HG02588 (cell line): ENCODE results near the gene EPB41L3.
A peak's percentile ranks its signal among the peaks of the same experiment; 100 is the strongest.

Experiments
- ATAC-seq: cut with Tn5 transposase; IDR thresholded peaks from one replicate; pipeline ENCODE4 v1.9.1; 2021; ENCODE audit warnings: mild to moderate bottlenecking, moderate library complexity; ENCODE audit not compliant: unreplicated experiment

EPB41L3 gene

DNA sequence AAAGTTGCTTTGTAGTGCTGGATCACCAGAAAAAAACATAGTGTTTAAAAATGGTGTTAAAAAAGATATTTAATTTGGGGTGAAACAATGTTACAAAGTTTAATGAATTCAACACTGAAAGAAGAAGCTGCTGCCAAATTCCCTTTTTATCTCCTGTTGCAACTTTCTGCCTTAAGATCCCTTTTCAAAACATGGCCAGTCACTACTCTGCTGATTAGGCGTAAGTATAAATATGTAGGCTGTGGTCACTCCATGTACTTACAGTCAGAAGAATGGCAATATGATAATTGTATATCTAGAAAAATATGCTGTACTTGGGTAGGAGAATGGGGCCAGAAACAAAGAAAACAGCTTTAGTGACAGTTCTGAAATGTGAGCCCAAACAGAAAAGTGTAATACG lies 124.8 kb downstream of the EPB41L3 start:
- no peak for ATAC-seq

DNA sequence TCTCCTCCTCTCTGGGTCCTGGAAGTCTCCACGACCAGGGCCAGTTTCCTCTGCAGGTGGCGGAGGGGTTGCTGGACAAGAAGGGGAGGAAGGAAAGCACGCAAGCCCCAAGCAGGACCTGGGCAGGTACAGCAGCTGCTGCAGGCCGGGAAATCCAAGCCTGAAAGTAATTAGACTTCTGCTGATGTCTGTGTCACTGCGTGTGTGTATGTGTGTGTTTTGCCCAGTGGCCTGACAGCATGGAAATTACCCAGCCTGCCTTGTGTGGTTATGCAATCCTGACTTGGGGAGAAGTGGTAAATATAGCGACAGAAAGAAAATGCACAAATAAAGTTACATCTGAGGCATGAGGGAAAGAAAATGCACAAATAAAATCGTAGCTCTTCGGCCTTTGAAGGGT lies 126.5 kb downstream of the EPB41L3 start:
- peak; percentile 48 for ATAC-seq

DNA sequence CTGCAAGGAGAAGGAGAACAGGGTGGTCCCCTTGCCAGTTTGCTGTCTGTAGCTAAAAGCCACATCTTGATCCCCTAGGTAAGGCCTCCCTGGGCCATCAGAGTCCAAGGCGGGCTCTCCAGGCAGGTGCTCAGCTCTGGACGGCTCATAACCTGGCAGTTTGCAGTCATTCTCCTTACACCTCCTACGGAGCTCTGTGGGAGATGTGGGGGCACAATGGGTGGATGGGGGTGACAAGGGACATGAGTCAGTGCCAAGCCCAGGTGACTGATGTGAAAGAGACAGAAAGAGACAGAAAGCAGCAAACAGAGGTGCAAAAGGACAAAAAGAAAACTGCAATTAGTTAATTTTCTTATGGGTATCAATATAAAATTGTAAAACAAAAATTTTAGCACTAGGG lies 127.7 kb downstream of the EPB41L3 start:
- ATAC-seq: no peak

DNA sequence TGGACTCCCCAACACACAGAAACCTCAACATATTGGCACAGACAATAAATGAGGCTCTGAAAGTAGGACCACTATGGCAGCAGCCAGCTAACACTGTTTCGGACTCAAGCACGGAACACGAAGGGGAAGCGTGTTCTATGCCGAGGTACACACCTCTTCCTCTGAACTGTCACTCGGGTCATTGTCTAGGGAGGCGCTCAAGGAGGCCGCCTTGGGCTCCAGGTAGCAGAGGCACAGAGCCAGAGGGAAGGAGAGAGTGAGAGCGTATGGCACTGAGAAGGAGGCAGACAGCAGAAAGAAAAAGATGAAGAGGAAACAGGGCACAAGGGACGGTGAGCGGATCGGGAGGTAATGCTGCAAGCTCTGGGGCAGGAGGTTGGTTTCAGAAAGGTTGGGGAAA lies 128.1 kb downstream of the EPB41L3 start:
- ATAC-seq: no peak

DNA sequence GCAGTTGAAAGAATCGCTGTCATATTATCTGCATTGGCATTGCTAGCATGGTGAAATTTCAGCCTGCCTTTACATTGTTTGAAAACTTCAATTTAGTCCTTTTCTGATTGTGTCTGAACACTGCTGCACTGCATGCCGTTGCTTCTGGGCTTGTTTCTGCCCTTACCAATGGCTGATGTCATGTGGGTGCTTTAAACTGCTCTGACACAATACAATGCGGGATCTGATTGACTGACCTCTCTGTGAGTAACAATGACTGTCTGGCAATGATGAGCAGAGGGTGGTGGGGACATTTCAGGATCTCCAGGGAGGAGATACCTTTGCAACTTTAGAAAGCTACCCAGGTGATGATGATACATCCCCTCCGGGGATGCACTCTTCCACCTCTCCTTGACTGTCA lies 128.8 kb downstream of the EPB41L3 start:
- no peak for ATAC-seq

DNA sequence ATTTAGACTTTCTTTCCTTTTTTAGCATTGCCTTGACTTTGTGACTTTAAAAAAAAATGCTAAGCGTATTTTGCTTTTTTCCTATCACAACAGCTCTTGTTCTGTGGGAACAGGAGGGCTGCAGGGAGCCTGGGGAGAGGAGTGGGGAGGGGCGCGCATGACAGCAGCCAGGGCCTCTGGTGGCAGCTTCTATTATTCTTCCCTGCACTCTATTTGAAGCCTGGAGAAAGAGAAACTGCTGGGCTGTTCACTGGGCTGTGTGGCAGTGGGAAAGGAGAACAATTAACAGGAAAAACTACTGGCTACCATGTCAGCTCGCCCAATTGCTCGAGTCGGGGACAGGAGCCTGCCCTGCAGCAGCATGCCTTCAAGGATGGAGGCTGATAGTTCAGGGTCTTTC lies 129.3 kb downstream of the EPB41L3 start:
- ATAC-seq: no peak

DNA sequence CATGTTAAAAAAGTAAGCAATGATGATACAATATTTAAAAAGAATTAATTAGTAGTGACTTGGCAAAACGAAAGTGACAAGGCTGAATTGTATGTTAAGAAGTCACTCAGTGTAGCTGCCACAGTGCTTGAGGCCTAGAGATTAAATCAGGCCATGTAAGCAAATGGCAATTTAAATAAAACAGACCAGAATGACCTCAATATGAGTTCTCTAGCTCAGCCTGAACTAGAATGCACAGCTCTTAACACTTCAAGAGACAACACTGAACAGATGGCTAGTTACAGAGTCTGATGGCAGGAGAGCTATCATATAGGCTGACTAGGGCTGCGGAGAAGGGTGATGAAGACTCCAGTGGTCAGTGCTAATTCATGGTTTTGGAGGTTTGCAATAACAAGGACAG lies 130.3 kb downstream of the EPB41L3 start:
- ATAC-seq: no peak

DNA sequence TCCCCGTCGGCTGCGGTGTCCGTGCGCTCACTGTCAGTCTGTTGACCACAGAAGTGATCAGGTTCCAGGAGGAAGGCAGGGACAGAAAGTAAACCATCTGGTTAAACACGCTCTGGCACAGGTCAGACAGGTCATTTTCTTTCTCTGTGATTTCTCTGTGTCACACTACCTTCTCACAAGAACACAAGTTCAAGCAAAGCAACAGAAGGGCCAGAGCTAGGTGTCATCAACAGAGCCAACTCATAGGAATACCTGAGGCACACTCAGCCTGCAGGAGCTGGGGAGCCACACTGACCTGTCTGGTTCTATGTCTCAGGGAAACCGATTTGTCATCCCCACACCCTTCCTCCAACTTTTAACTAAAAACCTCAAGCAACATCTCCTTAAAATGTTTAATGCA lies 133.2 kb downstream of the EPB41L3 start:
- ATAC-seq: no peak

DNA sequence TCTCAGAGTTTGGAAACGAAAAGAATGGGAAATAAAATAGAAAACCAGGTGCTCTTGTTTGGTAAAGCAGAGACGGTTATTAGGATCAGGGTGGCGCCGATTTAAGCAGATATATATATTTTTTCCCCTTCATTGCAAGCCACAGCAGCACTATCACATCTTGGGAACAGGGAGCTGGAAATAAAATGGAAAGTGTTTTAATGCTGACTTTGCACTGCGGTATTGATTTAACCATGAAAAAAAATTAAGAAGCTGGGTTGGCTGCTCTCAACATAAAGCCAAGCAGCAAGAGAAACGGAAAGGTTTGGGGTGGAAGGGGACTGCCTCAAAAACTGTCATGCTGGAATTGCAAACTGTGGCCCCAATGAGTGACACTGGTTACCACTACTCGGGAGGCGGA lies 145.5 kb downstream of the EPB41L3 start:
- no peak for ATAC-seq

DNA sequence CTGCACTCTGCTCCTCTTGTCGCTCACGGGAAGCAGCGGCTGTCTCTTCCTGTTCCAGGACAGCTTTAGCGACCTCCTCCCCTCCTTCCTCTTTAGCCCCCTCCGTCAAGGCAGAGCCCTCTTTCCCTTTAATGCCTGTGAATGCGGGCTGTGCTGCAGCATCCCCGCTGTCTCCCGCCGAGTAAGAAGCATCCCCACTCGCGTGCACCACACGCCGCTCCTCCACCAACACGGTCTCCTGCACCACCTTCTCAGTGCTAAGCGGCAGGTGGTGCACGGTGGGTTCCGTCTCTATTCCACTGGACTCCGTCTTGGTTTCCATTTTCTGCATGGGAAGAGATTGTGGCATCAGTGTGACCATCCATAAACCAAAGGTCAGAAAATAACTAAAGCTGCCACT lies 146.7 kb downstream of the EPB41L3 start:
- no peak for ATAC-seq

DNA sequence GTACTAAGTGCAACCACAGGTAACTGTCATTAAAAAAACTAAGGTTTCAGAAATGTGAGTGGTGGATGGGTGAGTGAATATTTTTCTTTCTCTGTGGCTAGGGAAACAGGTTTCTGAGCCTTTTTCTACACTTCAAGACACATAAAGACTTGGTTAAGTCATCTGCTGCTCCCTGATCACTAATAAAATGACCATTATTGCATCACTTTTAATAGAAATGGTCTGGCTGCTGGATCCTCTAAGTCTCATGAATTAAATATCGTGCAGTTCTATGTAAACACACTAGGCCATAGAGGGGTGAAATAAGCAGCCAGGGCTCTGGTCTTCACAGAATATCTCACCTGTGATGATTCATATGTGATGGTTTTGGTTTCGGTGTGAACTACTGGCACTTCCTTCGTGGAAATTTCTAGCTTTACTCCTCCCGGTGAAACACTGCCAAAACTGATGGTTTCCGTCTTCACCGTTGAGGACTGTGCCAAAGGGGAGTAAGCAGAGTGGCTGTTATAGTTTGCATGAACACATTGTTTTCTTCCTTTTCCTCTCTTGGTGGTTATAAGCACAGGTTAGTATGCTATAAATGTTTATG lies 147.8 kb downstream of the EPB41L3 start:
- no peak for ATAC-seq

DNA sequence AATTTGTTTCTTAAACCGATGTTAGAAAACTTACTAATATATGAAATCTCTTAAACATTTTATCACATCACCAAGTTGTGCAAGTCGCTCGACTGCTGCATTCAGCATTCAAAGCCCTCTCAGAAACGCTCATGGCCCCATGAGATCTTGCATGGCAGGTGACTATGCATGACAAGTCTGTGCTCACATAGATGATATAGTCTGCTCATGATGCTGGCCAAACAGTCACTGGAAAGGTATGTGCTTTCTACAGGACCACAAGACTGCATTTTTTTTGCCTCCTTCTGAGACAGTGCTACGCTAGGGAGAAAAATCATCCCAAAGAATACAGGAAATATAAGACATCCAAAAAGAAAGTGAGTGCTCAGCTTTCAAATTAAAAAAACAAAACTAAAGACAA lies 150.0 kb downstream of the EPB41L3 start:
- ATAC-seq: no peak

DNA sequence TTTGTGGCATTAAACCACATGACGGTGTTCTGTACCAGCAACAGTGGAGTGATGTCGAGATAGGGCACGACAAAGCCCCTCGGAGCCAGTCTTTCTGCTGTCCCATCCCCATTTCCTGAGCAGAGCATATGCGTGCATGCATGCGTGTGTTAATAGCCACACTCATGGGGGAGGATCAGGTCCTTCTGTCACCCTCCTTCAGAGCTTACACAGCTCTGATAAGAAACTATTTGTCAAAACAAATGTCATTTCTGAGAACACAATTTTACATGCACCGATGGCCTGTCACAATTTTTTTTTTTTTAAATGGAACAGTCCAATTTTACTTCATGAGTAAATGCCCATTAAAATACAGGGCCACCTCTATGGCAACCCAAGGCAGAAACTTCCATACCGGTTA lies 152.4 kb downstream of the EPB41L3 start:
- ATAC-seq: no peak

DNA sequence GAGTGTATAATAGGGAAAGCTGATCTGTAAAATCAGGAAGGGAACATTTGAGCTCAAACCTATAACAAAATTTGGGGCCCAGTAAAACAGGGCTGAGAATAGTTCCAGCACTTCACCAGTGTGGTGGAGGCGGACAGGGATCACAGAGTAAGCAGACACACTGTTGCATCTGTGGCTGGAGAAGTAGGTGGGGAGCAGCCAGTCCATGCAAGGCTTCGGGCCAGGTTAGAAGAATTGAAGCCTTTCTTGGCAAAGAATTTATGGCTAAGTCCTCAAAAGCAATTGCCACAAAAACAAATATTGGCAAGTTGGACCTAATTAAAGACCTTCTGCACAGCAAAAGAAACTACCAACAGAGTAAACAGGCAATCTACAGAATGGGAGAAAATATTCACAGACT lies 154.4 kb downstream of the EPB41L3 start:
- no peak for ATAC-seq

DNA sequence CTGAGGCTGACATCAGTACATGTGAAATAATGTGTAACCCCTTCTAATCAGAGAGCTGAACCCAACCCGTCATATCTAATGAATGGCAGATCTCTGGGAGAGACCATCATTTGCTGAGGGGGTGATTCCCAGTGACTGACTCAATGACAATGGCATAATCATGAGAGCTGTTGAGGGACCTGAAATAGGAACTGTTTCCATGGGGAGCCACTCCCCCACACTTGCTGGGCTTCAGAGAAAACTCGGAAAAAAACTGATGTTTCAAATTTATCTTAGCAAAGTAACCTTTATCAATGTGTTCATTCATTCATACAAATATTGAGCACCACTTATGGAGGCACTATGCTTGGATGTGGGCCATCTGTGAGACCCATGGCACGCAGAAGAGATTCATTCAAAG lies 154.9 kb downstream of the EPB41L3 start:
- no peak for ATAC-seq

DNA sequence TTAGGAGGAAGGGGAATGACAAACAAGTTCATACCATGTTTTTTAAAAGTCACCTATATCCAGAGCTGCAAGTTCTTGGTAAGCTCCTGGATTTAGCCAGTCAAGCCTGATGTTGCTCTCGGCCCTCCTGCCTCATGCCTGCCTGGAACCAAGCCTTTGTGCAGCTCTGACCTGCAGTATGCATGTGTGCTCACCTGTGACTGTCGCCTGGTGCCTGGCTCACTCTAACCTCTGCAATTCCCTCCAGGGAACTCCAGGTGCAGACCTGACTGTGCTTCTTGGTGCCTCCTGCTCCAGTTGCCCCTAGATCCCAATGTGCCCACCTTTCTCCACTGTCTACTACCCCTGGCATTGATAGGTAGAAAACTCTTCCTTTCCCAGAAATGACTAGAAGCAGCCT lies 163.2 kb downstream of the EPB41L3 start:
- ATAC-seq: no peak

DNA sequence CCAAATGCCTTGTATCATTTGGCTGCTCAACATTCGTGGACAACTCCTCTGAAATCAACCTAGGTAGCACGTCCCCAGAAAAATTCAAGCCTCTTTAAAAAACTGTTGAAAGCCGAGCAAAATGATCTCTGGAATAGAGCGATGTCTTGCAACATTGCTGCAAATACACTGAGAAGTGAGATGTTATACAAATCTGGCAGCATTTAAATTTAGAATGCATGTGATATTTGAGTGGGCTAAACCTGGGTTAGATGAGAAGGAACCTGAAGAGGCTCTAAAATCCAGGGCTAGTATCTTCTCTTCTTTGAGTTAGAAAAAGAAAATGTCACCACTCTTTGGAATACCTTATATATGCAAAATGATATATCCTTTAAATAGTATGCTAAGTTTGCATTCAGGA lies 166.8 kb downstream of the EPB41L3 start:
- ATAC-seq: no peak

DNA sequence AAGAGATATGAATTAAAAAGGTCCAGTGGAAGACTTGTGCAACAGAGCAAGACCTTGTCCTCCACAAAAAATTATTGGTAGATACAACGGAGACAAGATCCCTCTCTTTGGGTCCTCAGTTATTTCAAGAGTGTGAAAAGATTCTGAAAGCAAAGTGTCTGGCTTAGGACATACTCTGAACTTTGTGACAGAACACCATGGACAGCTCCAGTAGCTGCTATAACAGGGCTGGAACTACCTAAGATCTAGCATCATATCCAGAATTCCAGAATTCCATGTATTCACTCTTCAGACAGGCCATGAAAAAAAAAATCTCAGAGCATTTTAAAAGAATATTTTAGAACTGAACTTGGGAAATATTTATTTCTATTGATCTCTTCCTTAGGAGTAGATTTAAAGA lies 173.5 kb downstream of the EPB41L3 start:
- no peak for ATAC-seq

DNA sequence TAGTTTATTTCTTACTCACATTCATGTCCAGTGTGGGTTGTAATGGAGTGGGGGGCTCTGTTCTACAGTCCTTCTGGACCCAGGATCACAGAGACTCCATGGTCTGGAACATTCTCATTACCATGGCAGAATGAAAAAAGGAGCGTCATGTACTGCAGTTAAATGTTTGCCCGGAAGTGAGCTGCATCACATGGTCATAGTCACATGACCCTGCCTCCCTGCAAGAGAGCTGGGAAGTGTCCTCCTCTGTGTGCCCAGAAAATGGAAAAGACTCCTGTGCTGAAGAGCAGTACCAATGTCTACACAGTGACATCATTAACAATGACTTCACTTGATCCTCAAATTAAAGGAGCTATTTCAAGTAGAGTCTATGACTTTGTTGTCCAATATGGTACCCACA lies 174.3 kb downstream of the EPB41L3 start:
- ATAC-seq: no peak

DNA sequence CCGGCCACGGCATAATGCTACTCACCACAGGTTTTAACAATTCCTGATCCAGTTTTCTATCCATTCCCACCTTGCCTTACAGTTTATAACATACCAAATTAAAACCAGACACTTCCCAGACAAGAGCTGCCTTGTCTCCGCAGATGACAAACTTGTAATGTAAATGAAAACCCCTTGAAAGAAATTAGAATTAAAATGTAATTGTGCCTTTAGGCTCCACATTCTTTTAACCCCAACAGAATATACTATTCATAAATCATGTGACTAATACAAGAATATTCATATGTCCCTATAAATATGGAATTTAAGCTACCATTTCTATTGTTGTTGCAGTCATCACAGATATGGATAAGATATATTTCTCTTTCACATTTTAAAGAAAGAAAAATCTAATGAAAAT lies 178.4 kb downstream of the EPB41L3 start:
- ATAC-seq: no peak

DNA sequence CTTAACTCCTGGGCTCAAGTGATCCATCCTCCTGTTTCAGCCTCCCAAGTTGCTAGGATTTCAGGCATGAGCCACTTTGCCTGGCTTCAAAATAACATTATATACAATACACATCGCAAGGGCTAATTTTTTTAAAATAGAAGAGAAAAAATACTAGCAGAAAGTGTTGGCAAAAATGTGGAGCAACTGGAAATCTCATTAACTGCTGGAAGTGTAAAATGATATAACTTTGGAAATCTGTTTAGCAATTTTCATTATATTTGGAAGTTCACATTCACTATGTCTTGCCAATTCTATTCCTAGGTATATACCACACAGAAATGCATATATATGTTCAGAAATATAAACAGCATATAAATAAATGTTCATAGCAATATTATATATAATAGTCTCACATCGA lies 193.2 kb downstream of the EPB41L3 start:
- ATAC-seq: no peak
